HFFc6 (cell line): ENCODE results near the gene VAV3. TPM values are rescaled to one million over a fixed set of nuclear protein-coding genes. Genes with fewer than 3 reads are reported as not detected.
"Not testable (repeated sequence)": the region's sequence is repeated elsewhere in the genome, so short reads cannot be mapped to it uniquely, and the experiment has no call there.

ENCODE experiments used
- DNase-seq: peaks from one replicate; pipeline ENCODE4 v3.0.0-alpha.2; 2018
- H3K27ac Mint-ChIP-seq: 2 replicates; pipeline ENCODE4 v1.8.0; 2020; ENCODE audit warnings: mild to moderate bottlenecking, mixed read lengths
- H3K27me3 Mint-ChIP-seq: 2 replicates; pipeline ENCODE4 v1.8.0; 2021; ENCODE audit warnings: mild to moderate bottlenecking, moderate library complexity, mixed read lengths; ENCODE audit not compliant: insufficient read depth
- H3K36me3 Mint-ChIP-seq: 2 replicates; pipeline ENCODE4 v1.8.0; 2021; ENCODE audit warnings: low read depth, mixed read lengths
- H3K4me1 Mint-ChIP-seq: 2 replicates; pipeline ENCODE4 v1.8.0; 2020; ENCODE audit warnings: low read depth, mixed read lengths
- H3K4me3 Mint-ChIP-seq: 2 replicates; pipeline ENCODE4 v1.8.0; 2020; ENCODE audit warnings: mild to moderate bottlenecking, moderate library complexity, mixed read lengths
- H3K9me3 Mint-ChIP-seq: 2 replicates; pipeline ENCODE4 v1.8.0; 2020; ENCODE audit warnings: mild to moderate bottlenecking, mixed read lengths
- CTCF ChIP-seq: fragments of 200-600 bp; sonication (generic); IDR thresholded peaks from 2 replicates; pipeline ENCODE4 v1.5.0; 2021; ENCODE audit warnings: antibody characterized with exemption, mild to moderate bottlenecking
- total RNA-seq, 6 experiments: library from RNA; stranded (reverse); fragmentation: NEBNext Ultra II Directional; extraction: Animal tissue kit (Norgen Biotek cat#: 25700); gene quantifications; 2 replicates in 1 of 6; 3 replicates in 5 of 6; pipeline ENCODE4 v1.2.3, GENCODE V29; 2021

The VAV3 gene
- total RNA-seq, 6 experiments from 2014 or later, result not detected

GRCh38 chr1:108007531-108007930 lies 42.6 kb upstream of the VAV3 start:
- no peak for DNase-seq
- no peak for TF ChIP-seq CTCF
- no peak overlapping the region for H3K4me3 Mint-ChIP-seq

GRCh38 chr1:108007070-108007469 lies 42.1 kb upstream of the VAV3 start:
- no peak for DNase-seq
- Mint-ChIP-seq H3K4me1 (peaks cover 20% of the 10 kb centered on the region), H3K9me3 (no peaks in the 10 kb centered on the region), H3K36me3 (no peaks in the 10 kb centered on the region), H3K27ac (no peak overlapping the region), H3K27me3 (peaks cover 6% of the 10 kb centered on the region; the same call in 1 of the 2 replicates), H3K4me3 (no peak overlapping the region)
- TF ChIP-seq CTCF, result no peak

More at GRCh38 chr1:108007531-108007930, 42.6 kb upstream of the VAV3 start:
- no peaks in the 10 kb centered on the region for H3K9me3 Mint-ChIP-seq
- H3K27ac Mint-ChIP-seq, result no peak overlapping the region
- H3K27me3 Mint-ChIP-seq, result peaks cover 6% of the 10 kb centered on the region; the same call in 1 of the 2 replicates
- peaks cover 20% of the 10 kb centered on the region for H3K4me1 Mint-ChIP-seq
- H3K36me3 Mint-ChIP-seq, result no peaks in the 10 kb centered on the region

GRCh38 chr1:108004919-108005318 lies 39.9 kb upstream of the VAV3 start:
- not testable (repeated sequence) for H3K9me3 Mint-ChIP-seq, H3K27me3 Mint-ChIP-seq, H3K36me3 Mint-ChIP-seq, DNase-seq, H3K27ac Mint-ChIP-seq, H3K4me3 Mint-ChIP-seq
- peaks cover 10% of the 10 kb centered on the region for H3K4me1 Mint-ChIP-seq

- Mint-ChIP-seq H3K27me3 (no peaks in the 10 kb centered on the region; the same call in 1 of the 2 replicates), H3K36me3 (no peaks in the 10 kb centered on the region), H3K27ac (no peak overlapping the region), H3K4me1 (no peaks in the 10 kb centered on the region; the same call in 1 of the 2 replicates), H3K9me3 (no peaks in the 10 kb centered on the region), H3K4me3 (no peak overlapping the region)
- no peak for TF ChIP-seq CTCF
- DNase-seq, result no peak
These were observed 35.7 kb upstream of the VAV3 start for GRCh38 chr1:108000620-108001111.

- Mint-ChIP-seq H3K9me3 (no peaks in the 10 kb centered on the region), H3K27ac (no peak overlapping the region), H3K27me3 (no peaks in the 10 kb centered on the region; the same call in 1 of the 2 replicates), H3K4me1 (no peaks in the 10 kb centered on the region; the same call in 1 of the 2 replicates), H3K4me3 (no peak overlapping the region), H3K36me3 (no peaks in the 10 kb centered on the region)
- no peak for TF ChIP-seq CTCF
- DNase-seq, result no peak
These were observed 35.2 kb upstream of the VAV3 start for GRCh38 chr1:108000184-108000583.

GRCh38 chr1:107997866-107998265 lies 32.9 kb upstream of the VAV3 start:
- Mint-ChIP-seq H3K4me3 (no peak overlapping the region), H3K36me3 (no peaks in the 10 kb centered on the region), H3K27ac (no peak overlapping the region), H3K27me3 (no peaks in the 10 kb centered on the region), H3K9me3 (no peaks in the 10 kb centered on the region), H3K4me1 (no peaks in the 10 kb centered on the region; the same call in 1 of the 2 replicates)
- DNase-seq, result no peak
- no peak for TF ChIP-seq CTCF
